Stimulated activated CD8-positive, alpha-beta memory T cell treated with anti-CD3 and anti-CD28 coated beads, Interleukin-2, amount 100 ng/mL, for 1 hour (primary cell): ENCODE results near the gene CD300LB.
"Not testable (repeated sequence)": the region's sequence is repeated elsewhere in the genome, so short reads cannot be mapped to it uniquely, and the experiment has no call there.

Source experiments
- DNase-seq, 2 donors: peaks; one replicate each; pipeline ENCODE4 v3.0.0-alpha.2; 2020; ENCODE audit warnings: low read depth in 2 of 2

The CD300LB gene

DNA sequence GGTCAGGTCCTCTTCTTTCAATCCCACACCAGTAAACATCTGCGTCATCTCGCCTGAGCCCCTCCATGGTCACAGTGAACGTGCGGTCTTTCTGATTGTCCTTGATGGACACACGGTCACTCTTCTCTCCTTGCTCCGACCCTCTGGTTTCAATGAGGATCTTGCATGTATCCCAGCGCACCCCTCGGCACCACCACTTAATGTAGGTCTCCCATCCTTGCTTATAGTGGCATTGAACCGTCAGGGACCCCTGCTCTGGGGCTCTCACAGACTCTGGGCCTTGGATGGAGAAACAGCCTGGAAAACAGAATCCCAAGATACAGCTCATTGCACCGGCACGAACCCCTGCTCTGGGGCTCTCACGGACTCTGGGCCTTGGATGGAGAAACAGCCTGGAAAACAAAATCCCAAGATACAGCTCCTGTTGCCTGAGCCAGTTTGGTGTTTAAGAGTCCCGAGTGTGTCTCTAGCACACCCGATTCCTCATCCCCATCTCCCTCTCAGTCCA, 5.4 kb downstream of the CD300LB start:
- no peak for DNase-seq

- no peak for DNase-seq
Observed at GRCh38 chr17:74525465-74525725, 5.9 kb downstream of the CD300LB start.

GRCh38 chr17:74524653-74525464, 6.4 kb downstream of the CD300LB start:
- DNase-seq = no peak

DNA sequence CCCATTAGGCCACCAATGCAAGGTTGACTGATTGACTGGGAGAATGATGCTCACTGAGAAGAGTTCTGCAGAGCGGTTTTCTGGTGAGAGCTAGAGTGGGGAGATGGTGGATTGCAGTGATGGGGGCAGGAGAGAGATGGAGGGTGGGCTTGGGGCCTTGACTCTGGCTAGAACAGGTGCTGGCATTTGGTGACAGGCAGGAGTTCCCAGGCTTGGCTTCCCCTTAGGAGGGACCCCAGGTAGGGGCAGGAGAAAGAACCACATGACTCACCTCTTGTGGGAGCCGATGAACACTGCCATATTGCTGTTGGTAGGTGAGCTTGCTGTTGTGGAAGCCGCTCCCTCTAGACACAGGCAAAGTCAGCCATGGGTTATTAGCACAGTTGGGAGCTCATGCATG, 8.0 kb downstream of the CD300LB start:
- DNase-seq = no peak

DNA sequence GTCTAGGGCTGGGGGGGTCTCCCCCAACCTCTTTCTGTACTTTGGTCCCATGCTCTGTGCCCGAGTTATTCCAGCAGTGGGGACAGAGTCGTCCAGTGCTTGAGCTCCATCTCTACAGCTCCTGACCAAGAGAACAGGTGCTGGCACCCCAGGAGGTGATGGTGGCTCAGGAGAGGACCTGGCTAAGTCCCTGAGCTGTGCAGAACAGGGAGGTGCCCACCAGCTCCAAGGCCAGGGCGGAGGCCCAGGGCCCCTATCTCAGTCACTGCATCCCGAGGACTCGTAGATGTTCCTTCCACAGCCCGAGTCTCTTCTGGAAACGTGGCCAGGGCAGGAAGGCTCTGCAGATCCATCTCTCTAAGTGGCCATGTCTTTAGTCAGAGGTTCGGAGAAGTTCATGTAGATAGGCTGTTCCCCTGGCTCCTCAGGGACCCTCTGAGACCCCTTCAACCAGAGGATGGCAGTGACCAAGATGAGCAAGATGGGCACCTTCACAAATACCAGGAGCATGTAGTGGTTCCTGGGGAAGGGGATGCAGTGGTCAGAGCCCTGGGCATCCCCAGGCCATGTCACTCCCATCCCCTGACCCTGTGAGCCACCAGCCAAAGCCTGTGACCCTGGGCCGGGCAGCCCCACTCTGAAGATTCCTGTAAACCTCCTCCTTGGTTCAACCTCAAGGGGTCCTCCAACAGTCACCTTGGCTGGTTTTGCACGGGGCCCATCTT, 8.7 kb downstream of the CD300LB start:
- no peak for DNase-seq

- DNase-seq = no peak
Observed at GRCh38 chr17:74521701-74522201, 9.5 kb downstream of the CD300LB start.

- DNase-seq = no peak
Observed at GRCh38 chr17:74520790-74521480, 10.3 kb downstream of the CD300LB start.

GRCh38 chr17:74520016-74520434, 11.2 kb downstream of the CD300LB start:
- DNase-seq = no peak

GRCh38 chr17:74518413-74518981, 12.8 kb downstream of the CD300LB start:
- not testable (repeated sequence) for DNase-seq

DNA sequence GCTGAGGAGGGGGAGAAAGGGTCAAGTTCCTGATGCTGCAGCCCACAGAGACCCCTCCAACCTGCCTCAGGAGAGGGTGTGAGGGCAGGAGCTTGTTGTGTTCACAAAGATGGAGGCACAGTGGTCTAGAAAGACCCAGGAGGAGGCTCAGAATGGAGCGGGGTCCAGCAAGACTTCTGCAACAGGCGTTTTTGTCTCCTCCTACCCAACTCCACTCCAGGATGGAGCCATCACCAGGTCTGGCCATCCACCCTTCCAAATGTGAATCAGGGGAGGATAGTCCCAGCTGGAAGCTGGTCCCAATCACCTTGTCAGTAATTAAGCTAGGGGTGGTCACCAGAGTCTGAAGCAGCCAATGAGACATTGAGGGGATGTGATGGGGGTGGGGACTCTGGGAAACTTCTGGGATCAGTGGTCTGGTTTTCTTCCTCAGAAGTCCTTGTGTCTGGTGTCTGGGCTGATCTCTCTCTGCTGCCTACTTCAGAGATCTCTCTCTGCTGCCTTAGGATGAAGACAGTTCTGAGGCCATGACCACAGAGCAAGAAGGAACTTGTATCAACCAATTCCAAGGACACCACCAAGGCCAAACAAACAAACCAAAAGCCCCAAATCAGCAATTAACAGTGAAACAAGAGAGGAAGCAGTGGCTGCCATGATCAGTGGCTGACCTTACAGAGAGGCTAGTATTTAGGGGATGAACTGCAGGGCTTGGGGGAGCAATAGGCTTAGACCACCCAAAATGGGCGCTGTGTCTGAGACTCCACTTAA, 14.5 kb downstream of the CD300LB start:
- DNase-seq = no peak

- DNase-seq = no peak
Observed at GRCh38 chr17:74515941-74516340, 15.3 kb downstream of the CD300LB start.

DNA sequence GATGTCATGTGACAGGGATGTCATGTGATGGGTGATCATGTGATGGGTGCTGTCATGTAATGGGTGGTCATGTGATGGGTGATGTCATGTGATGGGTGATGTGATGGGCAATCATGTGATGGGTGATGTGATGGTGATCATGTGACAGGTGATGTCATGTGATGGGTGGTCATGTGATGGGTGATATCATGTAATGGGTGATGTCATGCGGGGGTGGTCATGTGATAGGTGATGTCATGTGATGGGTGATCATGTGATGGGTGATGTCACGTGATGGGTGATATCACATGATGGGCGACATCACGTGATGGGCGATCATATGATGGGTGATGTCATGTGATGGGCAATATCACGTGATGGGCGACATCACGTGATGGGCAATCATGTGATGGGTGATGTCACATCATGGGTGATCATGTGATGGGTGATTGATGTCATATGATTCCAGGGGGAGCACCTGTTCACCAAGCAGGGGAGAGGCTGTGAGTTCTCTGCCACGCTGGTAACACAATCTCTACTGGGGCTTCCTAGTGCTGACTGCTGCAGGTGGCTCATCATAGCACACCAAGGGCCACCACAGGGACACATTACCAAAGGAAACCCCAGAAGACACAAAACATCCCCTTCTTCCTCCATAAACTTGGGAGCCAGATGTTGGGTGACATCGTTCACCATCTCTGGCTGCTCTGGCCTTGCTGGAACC, 16.5 kb downstream of the CD300LB start:
- no peak for DNase-seq

GRCh38 chr17:74513987-74514631, 17.2 kb downstream of the CD300LB start:
- peak in 1 of 2 donors; percentile 12 for DNase-seq

GRCh38 chr17:74512624-74513091, 18.6 kb downstream of the CD300LB start:
- no peak for DNase-seq

DNA sequence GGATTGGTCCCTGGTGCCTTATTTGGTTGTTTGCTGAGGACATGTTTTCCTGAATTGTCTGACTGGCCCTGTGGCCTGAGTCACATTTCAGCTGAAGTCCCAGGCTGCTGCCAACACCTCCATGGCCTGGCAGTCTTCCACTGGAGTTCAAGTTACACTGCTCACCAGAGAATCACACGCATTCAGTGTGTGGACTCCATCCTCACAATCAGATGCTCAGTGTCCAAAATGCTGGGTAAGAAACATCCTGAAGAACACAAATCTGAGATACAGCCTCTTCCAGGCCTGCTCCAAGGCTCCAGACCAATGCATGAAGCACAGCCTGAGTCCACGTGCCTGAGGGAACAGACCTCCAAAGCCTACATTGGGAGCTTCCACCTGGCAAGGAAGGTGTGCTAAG, 19.2 kb downstream of the CD300LB start:
- no peak for DNase-seq

DNA sequence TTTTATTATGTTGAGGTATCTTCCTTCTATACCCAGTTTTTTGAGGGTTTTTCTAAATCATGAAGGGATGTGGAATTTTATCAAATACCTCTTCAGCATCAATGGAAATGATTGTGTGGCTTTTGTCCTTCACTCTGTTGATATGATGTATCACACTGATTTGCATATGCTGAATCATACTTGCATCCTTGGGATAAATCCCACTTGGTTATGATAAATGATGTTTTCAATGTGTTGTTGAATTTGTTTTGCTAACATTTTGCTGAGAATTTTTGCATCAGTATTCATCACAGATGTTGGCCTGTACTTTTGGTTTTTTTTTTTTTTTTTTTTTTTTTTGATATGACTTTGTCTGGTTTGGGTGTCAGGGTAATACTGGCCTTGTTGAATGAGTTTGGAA, 23.1 kb downstream of the CD300LB start:
- no peak for DNase-seq

GRCh38 chr17:74503949-74504348, 27.3 kb downstream of the CD300LB start:
- DNase-seq = not testable (repeated sequence)

- no peak for DNase-seq
Observed at GRCh38 chr17:74502861-74503260, 28.4 kb downstream of the CD300LB start.

GRCh38 chr17:74499992-74500391, 31.3 kb downstream of the CD300LB start:
- DNase-seq = no peak

DNA sequence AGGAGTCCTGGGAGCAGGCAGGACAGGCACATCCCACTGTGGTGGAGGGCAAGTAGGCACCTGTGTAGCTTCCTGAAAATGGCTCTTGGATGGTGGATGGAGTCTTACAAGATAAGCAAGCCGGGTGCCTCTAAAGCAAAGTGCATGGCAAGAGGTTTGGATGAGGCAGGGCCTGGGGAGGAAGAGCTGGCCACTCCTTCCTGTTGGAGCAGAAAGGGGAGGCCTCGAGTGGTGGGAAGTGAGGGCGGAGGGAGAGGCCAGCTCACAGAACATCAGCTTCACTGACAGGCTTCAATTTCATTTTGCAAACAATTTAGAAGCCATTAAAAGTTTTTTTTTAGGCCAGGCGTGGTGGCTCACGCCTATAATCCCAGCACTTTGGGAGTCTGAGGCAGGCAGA, 33.8 kb downstream of the CD300LB start:
- no peak for DNase-seq
